GM12878 (cell line): ENCODE results near the gene COL4A2. TPM values are rescaled to one million over a fixed set of nuclear protein-coding genes. Genes with fewer than 3 reads are reported as not detected.

Experiments
- ATAC-seq: fragments of 200-7000 bp; cut with Tn5 transposase; 3 replicates; pipeline ENCODE4 v1.9.1; 2020; ENCODE audit warnings: mild to moderate bottlenecking, moderate library complexity
- BruUV-seq: library from RNA; stranded (reverse); fragments of 400-500 nt; replicated peaks from 2 replicates; lab custom pipeline; 2021; lab: Mats Ljungman, UMichigan
- CTCF ChIA-PET: fragments of 300-600 bp; sonication (Branson Sonifier 250); formaldehyde crosslinking; extraction: SDS; loops from one replicate; lab custom pipeline; 2021; ENCODE audit warnings: inconsistent platforms; lab: Yijun Ruan, JAX
- POLR2A ChIA-PET: fragments of 350-600 bp; formaldehyde crosslinking; extraction: SDS; loops from one replicate; lab custom pipeline; 2021; ENCODE audit warnings: inconsistent platforms; lab: Charles Lee
- RAD21 ChIA-PET: fragments of 300-600 bp; sonication (Branson Sonifier 250); formaldehyde crosslinking; loops from one replicate; lab custom pipeline; 2023; ENCODE audit warnings: antibody characterized with exemption; ENCODE audit not compliant: unreplicated experiment; lab: Charles Lee
- SMC1A ChIA-PET: fragments of 300-600 bp; sonication (Branson Sonifier 250); formaldehyde crosslinking; loops from one replicate; lab custom pipeline; 2023; ENCODE audit not compliant: unreplicated experiment, uncharacterized antibody; lab: Charles Lee
- DNase-seq: peaks from one replicate; pipeline ENCODE4 v3.0.0-alpha.2; 2011; ENCODE audit warnings: low read depth, low spot score
- FAIRE-seq: peaks from 3 replicates; lab custom pipeline; 2011; peaks lifted over from hg19 to GRCh38; lab: Jason Lieb, UNC
- H2AFZ ChIP-seq: 2 replicates; pipeline ENCODE4 v1.6.0; 2011; ENCODE audit warnings: low read depth, low read length, control low read depth; ENCODE audit not compliant: control insufficient read depth
- H3K27ac ChIP-seq: 2 replicates; pipeline ENCODE4 v1.5.1; 2011; ENCODE audit warnings: control low read depth; ENCODE audit not compliant: control insufficient read depth, insufficient read depth
- H3K27me3 ChIP-seq, 2 experiments: replicated peaks in 1 of 2; 2 replicates each; pipeline versions ENCODE4 v1.6.0 to v1.6.1; 2011; ENCODE audit warnings: low read length in 1 of 2; ENCODE audit not compliant: control insufficient read depth in 2 of 2, insufficient read depth in 2 of 2
- H3K36me3 ChIP-seq, 2 experiments: 2 replicates each; pipeline ENCODE4 v1.5.1; 2011; ENCODE audit warnings: low read length in 1 of 2; ENCODE audit not compliant: control insufficient read depth in 2 of 2, insufficient read depth in 2 of 2
- H3K4me1 ChIP-seq: 2 replicates; pipeline ENCODE4 v1.6.1; 2011; ENCODE audit warnings: mild to moderate bottlenecking, low read length, moderate library complexity, mixed read lengths; ENCODE audit not compliant: control insufficient read depth, insufficient read depth
- H3K4me2 ChIP-seq: 2 replicates; pipeline ENCODE4 v1.6.0; 2011; ENCODE audit warnings: control low read depth; ENCODE audit not compliant: control insufficient read depth, insufficient read depth
- H3K4me3 ChIP-seq: fragments of 200-600 bp; sonication (generic); 2 replicates; pipeline ENCODE4 v1.5.1; 2016
- H3K79me2 ChIP-seq: 2 replicates; pipeline ENCODE4 v1.6.0; 2011; ENCODE audit warnings: low read length; ENCODE audit not compliant: control insufficient read depth, insufficient read depth
- H3K9ac ChIP-seq: 2 replicates; pipeline ENCODE4 v1.8.0; 2011; ENCODE audit warnings: low read length, control low read depth, mixed read lengths; ENCODE audit not compliant: control insufficient read depth, insufficient read depth
- H3K9me3 ChIP-seq: replicated peaks from 3 replicates; pipeline ENCODE4 v1.5.1; 2011; ENCODE audit warnings: mild to moderate bottlenecking, low read length; ENCODE audit not compliant: control insufficient read depth, insufficient read depth
- H4K20me1 ChIP-seq: 2 replicates; pipeline ENCODE4 v1.6.0; 2011; ENCODE audit not compliant: control insufficient read depth, insufficient read depth
- CHD4 ChIP-seq: fragments of 200-600 bp; sonication (generic); IDR thresholded peaks from 2 replicates; pipeline ENCODE4 v1.6.1; 2016; ENCODE audit warnings: mild to moderate bottlenecking
- EED ChIP-seq: sonication (generic); IDR thresholded peaks from 2 replicates; pipeline ENCODE4 v1.6.1; 2016; ENCODE audit warnings: antibody characterized with exemption, low read depth
- FOXM1 ChIP-seq: IDR thresholded peaks from 2 replicates; pipeline ENCODE4 v1.6.1; 2012; ENCODE audit warnings: low read depth, mild to moderate bottlenecking, inconsistent platforms, low read length, moderate library complexity
- MTA2 ChIP-seq: fragments of 450-650 bp; IDR thresholded peaks from 2 replicates; pipeline ENCODE4 v1.6.1; 2016; ENCODE audit warnings: low read depth, mild to moderate bottlenecking, moderate library complexity
- NRF1 ChIP-seq: conservative IDR thresholded peaks from 2 replicates; pipeline ENCODE4 v1.6.1; 2011; ENCODE audit warnings: mild to moderate bottlenecking, low read depth, low read length, improper control_type of control experiment
- PAX5 ChIP-seq: IDR thresholded peaks from 2 replicates; pipeline ENCODE4 v1.6.1; 2011; ENCODE audit warnings: low read depth, low read length, borderline replicate concordance
- POU2F2 ChIP-seq: IDR thresholded peaks from 3 replicates; pipeline ENCODE4 v1.6.1; 2011; ENCODE audit warnings: low read depth, mild to moderate bottlenecking, low read length, borderline replicate concordance
- RUNX3 ChIP-seq: IDR thresholded peaks from 2 replicates; pipeline ENCODE4 v1.6.1; 2012; ENCODE audit warnings: low read length, inconsistent platforms
- SMAD5 ChIP-seq: IDR thresholded peaks from 2 replicates; pipeline ENCODE4 v1.6.1; 2016; ENCODE audit warnings: antibody characterized with exemption, low read depth
- SMC3 ChIP-seq: IDR thresholded peaks from 2 replicates; pipeline ENCODE4 v1.6.1; 2011; ENCODE audit warnings: low read length, improper control_type of control experiment, borderline replicate concordance
- STAT1 ChIP-seq: fragments of 450-650 bp; conservative IDR thresholded peaks from 2 replicates; pipeline ENCODE4 v1.6.1; 2014; ENCODE audit warnings: antibody characterized with exemption, mild to moderate bottlenecking
- SUPT20H ChIP-seq: IDR thresholded peaks from 2 replicates; pipeline ENCODE4 v1.6.1; 2011; ENCODE audit warnings: low read depth, mild to moderate bottlenecking, low read length, moderate library complexity, borderline replicate concordance; ENCODE audit not compliant: control insufficient read depth
- TCF12 ChIP-seq: IDR thresholded peaks from 2 replicates; pipeline ENCODE4 v1.6.1; 2011; ENCODE audit warnings: low read depth, mild to moderate bottlenecking, low read length
- WGBS: methylation state at CpG from one replicate; pipeline ENCODE4 v1.1.6; 2016; ENCODE audit warnings: low lambda C conversion rate; ENCODE audit not compliant: insufficient replicate concordance, insufficient coverage; ENCODE audit errors: missing lambda C conversion rate; 5-methylcytosine and 5-hydroxymethylcytosine counted together
- in situ Hi-C: fragments of 300-500 bp; cut with MboI; formaldehyde crosslinking; loops from 9 replicates; pipeline ENCODE4 v1.14.3; 2018; ENCODE audit warnings: mixed read lengths
- intact Hi-C: fragments of 100-400 bp; cut with micrococcal nuclease; formaldehyde crosslinking; loops from one replicate; pipeline ENCODE4 v1.14.2; 2022; ENCODE audit not compliant: unreplicated experiment
- polyA plus RNA-seq, 11 experiments: library from polyadenylated mRNA; depleted of rRNA in 4 of 11; unstranded in 6 of 11; stranded (reverse) in 5 of 11; fragments of >200 nt; fragmentation: Nextera tagmentation in 4 of 11; fragmentation: Illumina TruSeq in 1 of 11; extraction: Ambion mirVana in 4 of 11; extraction: Trizol in 1 of 11; gene quantifications; 1 replicate in 1 of 11; 2 replicates in 10 of 11; pipeline versions ENCODE4 v1.2.1 to v1.2.3, GENCODE V29; 2011 to 2016; ENCODE audit warnings: inconsistent platforms in 2 of 11, missing spikeins in 2 of 11, low read depth in 1 of 11
- total RNA-seq, 4 experiments: library from RNA; depleted of rRNA in 3 of 4; stranded (reverse); fragments of >200 nt in 3 of 4; fragmentation: Illumina TruSeq in 1 of 4; extraction: Trizol in 1 of 4; gene quantifications; 2 replicates each; pipeline versions ENCODE4 v1.2.1 to v1.2.3, GENCODE V29; 2013 to 2021
- TF ChIP-seq, protein P1 (sequence below): fragments of 450-650 bp; IDR thresholded peaks from 2 replicates; pipeline ENCODE4 v1.6.1; 2014; ENCODE audit warnings: mild to moderate bottlenecking

COL4A2 gene
- total and polyA plus RNA-seq, 10 of the 15 experiments (the other 5 are each of a cell fraction or from before 2014, with no cell fraction given): 0.16 to 1.6 (median 0.62) TPM; not detected in 3

DNA sequence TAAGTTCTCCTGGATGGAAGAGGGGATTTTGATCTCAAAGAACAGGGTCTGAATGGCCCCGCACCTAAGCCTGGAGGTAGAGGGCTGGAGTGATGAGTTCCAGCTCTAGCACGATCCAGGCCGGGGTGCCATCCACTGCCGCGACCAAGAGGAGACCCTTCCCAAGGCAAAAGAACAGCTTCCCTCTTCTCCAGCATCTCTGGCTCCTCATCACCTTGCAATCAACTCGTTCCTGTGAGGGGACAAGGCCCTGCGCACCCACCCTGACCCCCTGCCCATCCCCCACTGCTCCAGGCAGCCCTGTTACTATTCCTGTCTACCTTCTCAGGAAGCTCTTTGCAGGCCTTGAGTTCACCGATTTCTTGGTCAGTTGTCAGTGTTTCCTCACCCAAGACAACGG, 17.9 kb upstream of the COL4A2 start:
- H3K4me2 ChIP-seq: no peak overlapping the region
- RAD21 ChIA-PET: no interaction called here
- ATAC-seq (no peak), DNase-seq (no peak), FAIRE-seq (no peak)
- H3K4me3 ChIP-seq: no peak overlapping the region
- H3K36me3 ChIP-seq: no peaks in the 10 kb centered on the region
- intact Hi-C loops (no loop called here), in situ Hi-C loops (no loop called here)
- no TSS peak for BruUV-seq
- H3K9ac ChIP-seq: no peak overlapping the region
- SMC1A ChIA-PET: no interaction called here
- no peak overlapping the region for H2AFZ ChIP-seq
- CTCF ChIA-PET: no interaction called here
- no peaks in the 10 kb centered on the region for H3K9me3 ChIP-seq
- no peaks in the 10 kb centered on the region; a peak in 1 of 4 replicates for H3K27me3 ChIP-seq
- whole genome bisulfite sequencing: 35% methylated on average over 9 of the region's 9 CpGs
- H4K20me1 ChIP-seq: no peaks in the 10 kb centered on the region
- no peaks in the 10 kb centered on the region for H3K79me2 ChIP-seq
- no peaks in the 10 kb centered on the region for H3K4me1 ChIP-seq
- no peak for TF ChIP-seq FOXM1
- TF ChIP-seq STAT1: no peak
- TF ChIP-seq PAX5: no peak
- no peak for TF ChIP-seq CHD4
- no peak for TF ChIP-seq SUPT20H
- no peak for TF ChIP-seq RUNX3
- TF ChIP-seq POU2F2: no peak
- no peak for TF ChIP-seq EED
- TF ChIP-seq, protein P1, sequence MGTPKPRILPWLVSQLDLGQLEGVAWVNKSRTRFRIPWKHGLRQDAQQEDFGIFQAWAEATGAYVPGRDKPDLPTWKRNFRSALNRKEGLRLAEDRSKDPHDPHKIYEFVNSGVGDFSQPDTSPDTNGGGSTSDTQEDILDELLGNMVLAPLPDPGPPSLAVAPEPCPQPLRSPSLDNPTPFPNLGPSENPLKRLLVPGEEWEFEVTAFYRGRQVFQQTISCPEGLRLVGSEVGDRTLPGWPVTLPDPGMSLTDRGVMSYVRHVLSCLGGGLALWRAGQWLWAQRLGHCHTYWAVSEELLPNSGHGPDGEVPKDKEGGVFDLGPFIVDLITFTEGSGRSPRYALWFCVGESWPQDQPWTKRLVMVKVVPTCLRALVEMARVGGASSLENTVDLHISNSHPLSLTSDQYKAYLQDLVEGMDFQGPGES: no peak
- TF ChIP-seq SMC3: no peak
- no peak for TF ChIP-seq MTA2
- no peak for TF ChIP-seq TCF12
- TF ChIP-seq SMAD5: no peak
- no peak for TF ChIP-seq NRF1
- POLR2A ChIA-PET: no interaction called here
- no peak overlapping the region for H3K27ac ChIP-seq
